HEK293T (cell line): ENCODE data around the gene AP3B1.
"Not testable (repeated sequence)": the region's sequence is repeated elsewhere in the genome, so short reads cannot be mapped to it uniquely, and the experiment has no call there.

Experiments used
- CTCF ChIA-PET: fragments of 350-600 bp; formaldehyde crosslinking; extraction: SDS; loops from one replicate; lab custom pipeline; 2021; ENCODE audit warnings: antibody characterized with exemption, inconsistent platforms; lab: Yijun Ruan, JAX
- POLR2A ChIA-PET: fragments of 350-600 bp; formaldehyde crosslinking; extraction: SDS; loops from one replicate; lab custom pipeline; 2020; ENCODE audit warnings: antibody characterized with exemption, inconsistent platforms; lab: Yijun Ruan, JAX
- DNase-seq: peaks from one replicate; pipeline ENCODE4 v3.0.0; 2012; ENCODE audit warnings: mixed read lengths; ENCODE audit errors: extremely low spot score
- ARNT ChIP-seq: fragments of 450-650 bp; IDR thresholded peaks from 2 replicates; pipeline ENCODE4 v1.6.1; 2017; ENCODE audit warnings: mild to moderate bottlenecking
- BHLHE40 ChIP-seq: fragments of 450-650 bp; IDR thresholded peaks from 2 replicates; pipeline ENCODE4 v1.6.1; 2016; ENCODE audit warnings: mild to moderate bottlenecking, moderate library complexity, borderline replicate concordance
- CTBP1 ChIP-seq: fragments of 450-650 bp; IDR thresholded peaks from 2 replicates; pipeline ENCODE4 v1.6.1; 2016; ENCODE audit warnings: borderline replicate concordance
- ELF4 ChIP-seq: fragments of 450-650 bp; IDR thresholded peaks from 2 replicates; pipeline ENCODE4 v1.6.1; 2017; ENCODE audit warnings: antibody characterized with exemption
- FOXA1 ChIP-seq: fragments of 450-650 bp; IDR thresholded peaks from 2 replicates; pipeline ENCODE4 v1.6.1; 2016; ENCODE audit warnings: mild to moderate bottlenecking
- FOXK2 ChIP-seq: fragments of 450-650 bp; IDR thresholded peaks from 2 replicates; pipeline ENCODE4 v1.6.1; 2016; ENCODE audit warnings: mild to moderate bottlenecking
- FOXM1 ChIP-seq: fragments of 450-650 bp; IDR thresholded peaks from 2 replicates; pipeline ENCODE4 v1.6.1; 2017; ENCODE audit warnings: mild to moderate bottlenecking, borderline replicate concordance
- HDGF ChIP-seq: fragments of 450-650 bp; IDR thresholded peaks from 2 replicates; pipeline ENCODE4 v1.6.1; 2017; ENCODE audit warnings: antibody characterized with exemption, borderline replicate concordance
- L3MBTL2 ChIP-seq: fragments of 450-650 bp; conservative IDR thresholded peaks from 2 replicates; pipeline ENCODE4 v1.6.1; 2016; ENCODE audit warnings: mild to moderate bottlenecking
- LEF1 ChIP-seq: fragments of 450-650 bp; IDR thresholded peaks from 2 replicates; pipeline ENCODE4 v1.6.1; 2017; ENCODE audit warnings: mild to moderate bottlenecking, borderline replicate concordance
- NFRKB ChIP-seq: fragments of 450-650 bp; IDR thresholded peaks from 2 replicates; pipeline ENCODE4 v1.6.1; 2016; ENCODE audit warnings: mild to moderate bottlenecking, moderate library complexity
- SP1 ChIP-seq: fragments of 450-650 bp; IDR thresholded peaks from 2 replicates; pipeline ENCODE4 v1.6.1; 2017
- SUZ12 ChIP-seq: fragments of 450-650 bp; IDR thresholded peaks from 2 replicates; pipeline ENCODE4 v1.6.1; 2016; ENCODE audit warnings: mild to moderate bottlenecking
- TARDBP ChIP-seq: fragments of 450-650 bp; IDR thresholded peaks from 2 replicates; pipeline ENCODE4 v1.6.1; 2016
- ZNF384 ChIP-seq: fragments of 450-650 bp; IDR thresholded peaks from 2 replicates; pipeline ENCODE4 v1.6.1; 2016
- TF ChIP-seq, protein P1 (sequence below): fragments of 450-650 bp; IDR thresholded peaks from 2 replicates; pipeline ENCODE4 v1.6.1; 2016

The AP3B1 gene

DNA sequence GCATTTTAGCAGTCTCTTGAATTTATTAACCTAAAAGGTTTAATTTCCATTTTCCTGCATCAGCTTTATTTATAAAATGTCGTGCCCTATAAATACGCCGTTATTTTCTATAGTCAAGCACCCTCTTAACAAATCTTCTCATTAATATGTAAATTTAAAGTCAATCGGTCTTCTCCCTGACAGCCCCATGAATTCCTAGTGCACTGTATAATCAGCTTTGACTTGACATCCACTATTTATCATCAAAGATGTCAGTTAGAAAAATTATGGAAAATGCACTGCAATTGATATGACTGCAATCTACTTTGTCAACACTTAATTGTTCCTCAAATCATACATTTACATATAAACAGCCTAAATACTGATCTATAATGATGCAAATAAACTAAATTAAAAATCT, 83.4 kb downstream of the AP3B1 start:
- DNase-seq, result no peak
- TF ChIP-seq, protein P1, sequence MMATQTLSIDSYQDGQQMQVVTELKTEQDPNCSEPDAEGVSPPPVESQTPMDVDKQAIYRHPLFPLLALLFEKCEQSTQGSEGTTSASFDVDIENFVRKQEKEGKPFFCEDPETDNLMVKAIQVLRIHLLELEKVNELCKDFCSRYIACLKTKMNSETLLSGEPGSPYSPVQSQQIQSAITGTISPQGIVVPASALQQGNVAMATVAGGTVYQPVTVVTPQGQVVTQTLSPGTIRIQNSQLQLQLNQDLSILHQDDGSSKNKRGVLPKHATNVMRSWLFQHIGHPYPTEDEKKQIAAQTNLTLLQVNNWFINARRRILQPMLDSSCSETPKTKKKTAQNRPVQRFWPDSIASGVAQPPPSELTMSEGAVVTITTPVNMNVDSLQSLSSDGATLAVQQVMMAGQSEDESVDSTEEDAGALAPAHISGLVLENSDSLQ, result no peak
- POLR2A ChIA-PET, result no interaction called here
- CTCF ChIA-PET, result no interaction called here

DNA sequence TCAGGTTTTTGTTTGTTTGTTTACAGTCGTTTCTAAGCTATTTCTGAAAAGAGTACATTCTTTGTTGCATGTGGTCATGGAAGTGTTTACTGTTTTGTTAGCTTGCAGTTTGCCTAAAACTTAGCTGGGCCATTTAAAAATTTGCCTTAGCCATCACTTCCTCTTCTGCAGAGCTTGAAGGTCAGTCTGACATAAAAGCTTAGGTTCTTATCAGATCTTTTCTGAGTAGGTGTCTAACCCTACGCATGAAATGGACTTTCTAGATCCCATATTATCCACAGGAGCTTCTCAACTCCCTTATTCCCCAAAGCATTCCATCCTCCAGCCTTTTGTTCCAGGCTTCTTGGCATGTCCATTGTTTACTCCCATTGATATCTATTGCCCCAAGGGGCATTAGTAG, 90.3 kb downstream of the AP3B1 start:
- ChIA-PET CTCF (interaction anchor here (0.6 kb wide), 1 partner anchor 821 kb away, joined by 3 read pairs; no protein-coding TSS in a partner anchor), POLR2A (no interaction called here)
- TF ChIP-seq CTBP1 (no peak), FOXK2 (no peak), ELF4 (no peak), TARDBP (no peak), FOXM1 (no peak), BHLHE40 (no peak)
- no peak for DNase-seq

DNA sequence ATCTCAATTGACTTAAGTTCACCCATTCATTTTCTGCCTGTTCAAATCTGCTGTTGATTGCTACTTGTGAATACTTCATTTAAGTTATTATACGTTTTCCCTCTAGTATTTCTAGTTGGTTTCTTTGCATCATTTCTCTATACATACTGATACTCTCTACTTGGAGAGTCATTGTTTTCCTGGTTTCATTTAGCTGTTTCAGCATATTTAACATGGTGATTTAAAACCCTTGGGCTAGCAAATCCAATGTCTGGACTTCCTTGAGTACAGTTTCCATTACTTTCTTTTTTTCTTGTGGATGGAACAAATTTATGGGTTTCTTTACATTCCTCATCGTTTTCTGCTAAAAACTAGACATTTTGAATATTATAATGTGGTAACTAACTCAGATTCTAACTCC, 90.7 kb downstream of the AP3B1 start:
- no peak for DNase-seq
- ChIA-PET POLR2A (no interaction called here), CTCF (interaction anchor here (0.6 kb wide), 1 partner anchor 821 kb away, joined by 3 read pairs; no protein-coding TSS in a partner anchor)
- TF ChIP-seq CTBP1, result no peak
- no peak for TF ChIP-seq ZNF384
- no peak for TF ChIP-seq SP1
- TF ChIP-seq L3MBTL2, result no peak
- no peak for TF ChIP-seq BHLHE40
- no peak for TF ChIP-seq ELF4
- TF ChIP-seq, protein P1, result no peak
- TF ChIP-seq LEF1, result no peak
- TF ChIP-seq HDGF, result no peak
- TF ChIP-seq TARDBP, result no peak
- no peak for TF ChIP-seq FOXA1
- no peak for TF ChIP-seq SUZ12
- TF ChIP-seq FOXK2, result no peak

DNA sequence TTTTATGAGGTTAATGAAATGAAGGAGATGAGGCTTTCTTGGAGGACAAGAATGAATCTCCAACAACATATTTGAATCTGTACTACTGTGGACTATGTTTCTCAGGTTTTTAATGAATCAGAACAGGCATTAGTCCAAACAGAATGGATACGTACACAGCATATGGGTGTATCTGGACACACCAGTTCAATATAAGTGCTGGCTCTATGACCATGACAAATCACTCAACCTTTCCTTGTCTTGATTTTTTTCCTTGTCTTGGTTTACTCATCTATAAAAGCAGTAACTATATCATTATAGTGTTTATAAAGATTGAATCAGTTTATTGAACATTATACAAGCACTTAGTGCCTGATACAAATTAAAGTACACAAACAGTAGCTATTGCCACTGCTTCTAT, 104.1 kb downstream of the AP3B1 start:
- CTCF ChIA-PET, result no interaction called here
- POLR2A ChIA-PET, result no interaction called here

DNA sequence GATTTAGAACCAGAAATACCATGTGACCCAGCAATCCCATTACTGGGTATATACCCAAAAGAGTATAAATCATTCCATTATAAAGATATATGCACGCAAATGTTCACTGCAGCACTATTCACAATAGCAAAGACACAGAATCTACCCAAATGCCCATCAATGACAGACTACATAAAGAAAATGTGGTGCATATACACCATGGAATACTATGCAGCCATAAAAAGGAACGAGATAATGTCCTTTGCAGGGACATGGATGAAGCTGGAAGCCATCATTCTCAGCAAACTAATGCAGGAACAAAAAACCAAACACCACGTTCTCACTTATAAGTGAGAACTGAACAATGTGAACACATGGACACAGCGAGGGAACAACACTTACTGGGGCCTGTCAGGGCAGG, 105.8 kb downstream of the AP3B1 start:
- CTCF ChIA-PET, POLR2A ChIA-PET, DNase-seq: not testable (repeated sequence)

More for the DNA sequence above, 104.1 kb downstream of the AP3B1 start:
- DNase-seq, result no peak
- TF ChIP-seq ZNF384 (no peak), BHLHE40 (no peak), NFRKB (no peak), ARNT (no peak), ELF4 (no peak), FOXA1 (no peak), TARDBP (no peak), L3MBTL2 (no peak), CTBP1 (no peak), FOXM1 (no peak)
- TF ChIP-seq, protein P1, result no peak

DNA sequence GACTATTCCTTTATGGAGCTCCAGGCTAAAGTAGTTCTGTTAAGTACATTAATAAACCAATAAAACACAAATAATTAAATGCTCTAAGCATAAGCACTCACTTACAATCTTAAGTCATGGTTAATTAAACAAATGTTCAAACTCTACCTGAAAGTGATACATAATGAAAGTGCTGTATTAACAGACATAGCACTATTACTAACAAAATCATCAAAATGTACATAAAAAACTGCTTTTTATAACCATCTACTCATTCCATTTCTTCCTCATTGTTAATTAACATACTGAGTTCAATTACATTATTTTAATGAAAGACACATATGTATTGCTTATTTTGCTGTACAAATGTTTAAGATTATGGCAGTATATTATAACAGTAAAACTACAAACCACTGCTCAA, 107.3 kb downstream of the AP3B1 start:
- POLR2A ChIA-PET, result no interaction called here
- CTCF ChIA-PET, result interaction anchor here (1.1 kb wide), 1 partner anchor 19 kb away, joined by 3 read pairs; no protein-coding TSS in a partner anchor
- no peak for DNase-seq
- no peak for TF ChIP-seq L3MBTL2
- no peak for TF ChIP-seq LEF1
- TF ChIP-seq ZNF384, result no peak
- TF ChIP-seq ELF4, result no peak
- TF ChIP-seq ARNT, result no peak
- TF ChIP-seq SUZ12, result no peak
- no peak for TF ChIP-seq NFRKB
- TF ChIP-seq FOXM1, result no peak
- TF ChIP-seq FOXK2, result no peak
- TF ChIP-seq, protein P1, result no peak
- no peak for TF ChIP-seq HDGF
- no peak for TF ChIP-seq SP1
- no peak for TF ChIP-seq BHLHE40
- no peak for TF ChIP-seq TARDBP
- TF ChIP-seq FOXA1, result no peak
- TF ChIP-seq CTBP1, result no peak

DNA sequence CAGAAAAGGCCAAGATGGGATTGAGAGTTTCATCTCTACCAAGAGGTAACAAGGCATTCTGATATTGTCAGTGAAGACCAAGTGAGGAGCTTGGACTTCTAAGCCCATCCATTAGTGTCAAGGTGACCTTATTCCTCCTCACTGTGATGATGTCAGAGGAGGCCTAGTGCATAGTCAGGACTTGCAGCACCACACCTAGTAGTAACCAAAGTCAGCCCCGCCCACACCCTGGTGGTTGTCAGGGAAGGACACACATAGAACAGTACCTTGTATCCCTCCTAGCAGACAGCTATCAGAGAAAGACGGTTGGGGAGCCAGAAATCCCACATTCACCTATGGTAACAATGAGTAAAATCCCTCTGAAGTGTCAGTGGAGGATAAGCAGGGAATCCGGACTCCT, 111.7 kb downstream of the AP3B1 start:
- ChIA-PET POLR2A (no interaction called here), CTCF (no interaction called here)
- TF ChIP-seq CTBP1 (no peak), HDGF (no peak), FOXM1 (no peak), ARNT (no peak), L3MBTL2 (no peak), BHLHE40 (no peak), ELF4 (no peak), TARDBP (no peak), SP1 (no peak), SUZ12 (no peak), FOXA1 (no peak)
- TF ChIP-seq, protein P1, result no peak
- no peak for DNase-seq
